HEK293T (cell line): ENCODE results near the gene PLEKHD1.

ENCODE experiments used
- BHLHE40 ChIP-seq: fragments of 450-650 bp; IDR thresholded peaks from 2 replicates; pipeline ENCODE4 v1.6.1; 2016; ENCODE audit warnings: mild to moderate bottlenecking, moderate library complexity, borderline replicate concordance
- ELF4 ChIP-seq: fragments of 450-650 bp; IDR thresholded peaks from 2 replicates; pipeline ENCODE4 v1.6.1; 2017; ENCODE audit warnings: antibody characterized with exemption
- FOXA1 ChIP-seq: fragments of 450-650 bp; IDR thresholded peaks from 2 replicates; pipeline ENCODE4 v1.6.1; 2016; ENCODE audit warnings: mild to moderate bottlenecking
- SP1 ChIP-seq: fragments of 450-650 bp; IDR thresholded peaks from 2 replicates; pipeline ENCODE4 v1.6.1; 2017
- TARDBP ChIP-seq: fragments of 450-650 bp; IDR thresholded peaks from 2 replicates; pipeline ENCODE4 v1.6.1; 2016

GRCh38 chr14:69542311-69542710, 57.8 kb downstream of the PLEKHD1 start:
- TF ChIP-seq TARDBP (no peak), FOXA1 (no peak), BHLHE40 (no peak), ELF4 (no peak), SP1 (no peak)
